Pancreas (tissue), 10 donors: Measurements from ENCODE around the gene KCNC2. TPM values are rescaled to one million over a fixed set of nuclear protein-coding genes. Genes with fewer than 3 reads are reported as not detected.
"Not testable (repeated sequence)": the region's sequence is repeated elsewhere in the genome, so short reads cannot be mapped to it uniquely, and the experiment has no call there.

Experiments
- ATAC-seq, 4 donors: fragments of 200-7000 bp; cut with Tn5 transposase; one replicate each; pipeline versions ENCODE4 v1.8.0 to v1.9.1; 2020; ENCODE audit warnings: mild to moderate bottlenecking in 4 of 4, moderate library complexity in 4 of 4
- DNase-seq, 6 donors: peaks; one replicate each; pipeline ENCODE4 v3.0.0-alpha.2; 2020
- FAIRE-seq: peaks from 2 replicates; lab custom pipeline; 2012; peaks lifted over from hg19 to GRCh38; lab: Jason Lieb, UNC
- H3K27ac ChIP-seq, 4 donors: fragments of 200-600 bp; sonication (generic); 1 replicate in 3 of 4; 2 replicates in 1 of 4; pipeline versions ENCODE4 v1.5.0 to v1.8.0; 2020
- H3K27me3 ChIP-seq, 4 donors: fragments of 200-600 bp; one replicate each; pipeline ENCODE4 v1.8.0; 2021
- H3K36me3 ChIP-seq, 3 donors: fragments of 200-600 bp; sonication (generic) in 1 of 3; one replicate each; pipeline versions ENCODE4 v1.5.0 to v1.8.0; 2020 to 2021
- H3K4me1 ChIP-seq, 3 donors: fragments of 200-600 bp; one replicate each; pipeline ENCODE4 v1.8.0; 2021
- H3K4me3 ChIP-seq, 4 donors: fragments of 200-600 bp; sonication (generic) in 2 of 4; one replicate each; pipeline versions ENCODE4 v1.5.0 to v1.8.0; 2020 to 2021
- H3K9me3 ChIP-seq, 4 donors: fragments of 200-600 bp; one replicate each; pipeline ENCODE4 v1.8.0; 2021
- WGBS, 2 donors: extraction: QIAGEN DNeasy Blood & Tissue Kit; methylation state at CpG; one replicate each; pipeline ENCODE4 v1.1.7; 2013; 5-methylcytosine and 5-hydroxymethylcytosine counted together
- intact Hi-C, 3 donors: fragments of 100-400 bp; cut with DNase I; formaldehyde crosslinking; loops; one replicate each; pipeline versions ENCODE4 v1.11.1 to v1.14.2; 2022
- polyA plus RNA-seq, 2 donors: library from polyadenylated mRNA; stranded (reverse); fragments of 200-250 nt; gene quantifications; one replicate each; pipeline ENCODE4 v1.2.3, GENCODE V29; 2013
- total RNA-seq, 6 donors: library from RNA; stranded (reverse); fragmentation: NEBNext Ultra II Directional in 4 of 6; extraction: Animal tissue kit (Norgen Biotek cat#: 25700) in 4 of 6; gene quantifications; one replicate each; pipeline versions ENCODE4 v1.2.1 to v1.2.4, GENCODE V29; 2021 to 2023
- TF ChIP-seq, protein P1 (sequence below), 4 donors: fragments of 200-600 bp; sonication (generic) in 3 of 4; IDR thresholded peaks; one replicate each; pipeline versions ENCODE4 v1.5.0 to v1.8.0; 2021; ENCODE audit warnings: antibody characterized with exemption in 4 of 4
- donor health status: healthy with polysubstance abuse.
- donor health status: DM: no; HTN: no; CAD: no; lungs with moderate emphysema.
- donor health status: DM: no; HTN: no; CAD: no.
- donor health status: control.
- donor health status: control.
- donor health status: Bipolar disorder and iron deficiency.
- donor health status: DM: yes; HTN: yes; CAD: no.
- donor health status: DM: no; HTN: no; CAD: no.
- donor health status: DM: no; HTN: no; CAD: no.
- donor health status: DM: yes; HTN: yes; CAD: no.

The KCNC2 gene
- total and polyA plus RNA-seq, 8 donors: 0.06 to 0.19 (median 0.09) TPM; not detected in 3

DNA sequence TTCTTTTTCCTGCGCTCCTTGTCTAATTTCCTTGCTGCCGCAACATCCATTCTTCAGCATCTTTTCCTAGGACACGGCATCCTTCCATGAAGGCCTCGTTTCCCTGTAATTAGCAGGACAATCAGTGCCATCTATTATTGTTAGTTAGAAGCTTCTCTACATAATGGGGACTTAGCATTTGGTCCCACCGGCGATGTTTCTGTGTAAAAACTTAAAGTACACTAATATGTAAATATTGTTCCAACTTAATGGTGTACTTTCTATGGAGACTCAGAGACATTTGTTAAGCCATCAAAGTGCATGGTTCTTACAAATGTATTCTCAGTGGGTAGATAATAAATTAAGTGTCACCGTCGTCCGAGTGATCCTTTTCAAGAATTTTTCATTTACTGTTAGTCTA is 17.4 kb downstream of the KCNC2 start:
- TF ChIP-seq, protein P1, sequence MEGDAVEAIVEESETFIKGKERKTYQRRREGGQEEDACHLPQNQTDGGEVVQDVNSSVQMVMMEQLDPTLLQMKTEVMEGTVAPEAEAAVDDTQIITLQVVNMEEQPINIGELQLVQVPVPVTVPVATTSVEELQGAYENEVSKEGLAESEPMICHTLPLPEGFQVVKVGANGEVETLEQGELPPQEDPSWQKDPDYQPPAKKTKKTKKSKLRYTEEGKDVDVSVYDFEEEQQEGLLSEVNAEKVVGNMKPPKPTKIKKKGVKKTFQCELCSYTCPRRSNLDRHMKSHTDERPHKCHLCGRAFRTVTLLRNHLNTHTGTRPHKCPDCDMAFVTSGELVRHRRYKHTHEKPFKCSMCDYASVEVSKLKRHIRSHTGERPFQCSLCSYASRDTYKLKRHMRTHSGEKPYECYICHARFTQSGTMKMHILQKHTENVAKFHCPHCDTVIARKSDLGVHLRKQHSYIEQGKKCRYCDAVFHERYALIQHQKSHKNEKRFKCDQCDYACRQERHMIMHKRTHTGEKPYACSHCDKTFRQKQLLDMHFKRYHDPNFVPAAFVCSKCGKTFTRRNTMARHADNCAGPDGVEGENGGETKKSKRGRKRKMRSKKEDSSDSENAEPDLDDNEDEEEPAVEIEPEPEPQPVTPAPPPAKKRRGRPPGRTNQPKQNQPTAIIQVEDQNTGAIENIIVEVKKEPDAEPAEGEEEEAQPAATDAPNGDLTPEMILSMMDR (IDR thresholded peaks at IDR 0.05): no peak
- FAIRE-seq (no peak), DNase-seq (no peak), ATAC-seq (no peak)
- no peaks in the 10 kb centered on the region for H3K9me3 ChIP-seq
- no peaks in the 10 kb centered on the region for H3K4me1 ChIP-seq
- 75 to 80% methylated on average over 9 of the region's 9 CpGs for WGBS, 2 donors
- H3K36me3 ChIP-seq: no peaks in the 10 kb centered on the region
- no peak overlapping the region for H3K4me3 ChIP-seq
- intact Hi-C loops: no loop called here
- H3K27me3 ChIP-seq: no peaks in the 10 kb centered on the region
- H3K27ac ChIP-seq: no peak overlapping the region

DNA sequence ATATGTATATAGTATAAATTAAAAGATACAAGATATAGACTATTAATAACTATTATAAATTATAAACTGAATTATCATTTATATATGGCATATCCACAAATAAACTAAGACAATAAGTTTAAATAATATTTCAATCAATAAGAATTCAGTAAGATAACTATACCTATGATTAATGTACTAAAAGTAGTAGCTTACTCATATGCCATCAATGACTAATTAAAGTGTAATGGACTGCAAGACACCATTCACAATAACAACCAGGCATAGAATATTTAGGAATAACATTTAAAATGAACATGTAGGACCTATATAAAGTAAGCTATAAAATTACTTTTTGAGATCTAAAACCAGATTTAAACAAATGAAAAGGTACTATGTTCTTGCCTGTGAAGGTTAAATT is 18.8 kb downstream of the KCNC2 start:
- FAIRE-seq (peak; percentile 56), DNase-seq (no peak), ATAC-seq (no peak)
- no peaks in the 10 kb centered on the region for H3K9me3 ChIP-seq
- H3K27ac ChIP-seq: no peak overlapping the region
- H3K36me3 ChIP-seq: no peaks in the 10 kb centered on the region
- H3K27me3 ChIP-seq: no peaks in the 10 kb centered on the region
- intact Hi-C loops: no loop called here
- TF ChIP-seq, protein P1 (IDR thresholded peaks at IDR 0.05): no peak
- H3K4me1 ChIP-seq: no peaks in the 10 kb centered on the region
- no peak overlapping the region for H3K4me3 ChIP-seq

GRCh38 chr12:75185881-75186280 is 23.8 kb downstream of the KCNC2 start:
- H3K4me1 ChIP-seq, DNase-seq, intact Hi-C loops, ATAC-seq, H3K27me3 ChIP-seq, H3K36me3 ChIP-seq, H3K27ac ChIP-seq, FAIRE-seq, H3K9me3 ChIP-seq, H3K4me3 ChIP-seq: not testable (repeated sequence)
- WGBS, 2 donors: 85 to 93% methylated on average over 3 of the region's 3 CpGs

DNA sequence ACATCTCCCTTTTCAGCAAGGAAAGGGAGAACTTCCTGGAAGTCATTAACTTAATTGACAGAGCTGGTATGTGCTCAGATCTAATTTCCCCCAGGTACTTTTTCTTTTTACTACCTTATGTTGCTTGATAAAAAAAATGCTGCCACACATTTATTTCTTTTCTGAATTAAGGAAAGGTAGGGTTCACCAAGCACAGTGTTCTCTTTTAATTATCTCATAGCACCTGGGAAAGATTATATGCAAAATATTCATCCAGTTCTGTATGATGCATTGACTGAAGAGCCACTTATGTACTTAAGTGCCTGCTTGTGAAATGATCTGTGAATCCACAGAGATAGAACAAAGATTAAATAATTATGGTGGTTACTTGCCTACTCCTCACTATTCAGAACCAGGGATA is 25.1 kb downstream of the KCNC2 start:
- TF ChIP-seq, protein P1 (IDR thresholded peaks at IDR 0.05): no peak
- no peak for ATAC-seq
- intact Hi-C loops: no loop called here
- Histone ChIP-seq H3K27ac (no peak overlapping the region), H3K4me3 (no peak overlapping the region), H3K27me3 (no peaks in the 10 kb centered on the region), H3K36me3 (no peaks in the 10 kb centered on the region), H3K9me3 (no peaks in the 10 kb centered on the region), H3K4me1 (no peaks in the 10 kb centered on the region)
- FAIRE-seq: no peak
- no peak for DNase-seq

DNA sequence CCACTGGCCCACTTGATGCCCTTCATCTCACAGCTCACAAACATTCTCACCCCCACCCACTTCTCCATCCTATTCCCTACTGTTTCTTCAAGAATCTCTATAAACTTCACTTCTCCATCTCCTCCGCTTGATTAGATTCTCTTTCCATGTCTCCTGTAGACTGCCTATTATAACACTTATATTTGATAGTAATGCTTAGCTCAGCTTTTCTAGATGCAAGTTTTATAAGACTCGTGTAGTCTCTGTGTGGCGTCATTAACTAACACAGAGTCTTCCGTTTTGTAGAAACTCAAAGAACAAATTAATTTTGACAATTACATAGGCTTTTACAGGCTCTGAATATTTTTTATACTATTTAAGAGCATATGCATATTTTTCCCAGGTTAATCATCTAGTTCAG is 25.7 kb downstream of the KCNC2 start:
- TF ChIP-seq, protein P1 (IDR thresholded peaks at IDR 0.05): no peak
- intact Hi-C loops: no loop called here
- Histone ChIP-seq H3K9me3 (no peaks in the 10 kb centered on the region), H3K27ac (no peak overlapping the region), H3K36me3 (no peaks in the 10 kb centered on the region), H3K27me3 (no peaks in the 10 kb centered on the region), H3K4me3 (no peak overlapping the region), H3K4me1 (no peaks in the 10 kb centered on the region)
- FAIRE-seq (no peak), ATAC-seq (no peak), DNase-seq (no peak)
- WGBS, 2 donors: 63 to 87% methylated on average over 4 of the region's 4 CpGs

DNA sequence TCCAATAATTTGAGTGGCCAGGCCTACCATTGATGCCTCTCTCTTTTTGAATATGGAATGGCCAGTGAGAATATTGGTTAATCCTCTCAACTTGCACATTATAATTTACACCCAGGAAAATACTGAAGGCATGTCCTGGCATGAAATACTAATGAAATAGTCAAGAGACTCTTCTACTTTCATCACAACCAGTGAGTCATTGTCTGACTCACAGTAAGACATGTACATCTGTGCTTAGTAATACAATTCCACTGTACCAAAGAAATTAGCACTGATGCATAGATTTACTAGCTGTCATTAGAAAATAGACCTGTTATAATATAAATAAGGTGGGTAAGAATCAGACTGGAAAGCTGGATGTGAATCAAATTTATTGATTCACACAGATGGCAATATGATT is 31.6 kb downstream of the KCNC2 start:
- FAIRE-seq: no peak
- intact Hi-C loops: no loop called here
- TF ChIP-seq, protein P1 (IDR thresholded peaks at IDR 0.05): no peak

More for the DNA sequence above, 31.6 kb downstream of the KCNC2 start:
- peak in 1 of 4 donors; percentile 18 for ATAC-seq
- Histone ChIP-seq H3K9me3 (no peaks in the 10 kb centered on the region), H3K27me3 (no peaks in the 10 kb centered on the region), H3K27ac (no peak overlapping the region), H3K4me3 (no peak overlapping the region), H3K4me1 (no peaks in the 10 kb centered on the region), H3K36me3 (no peaks in the 10 kb centered on the region)
- DNase-seq: no peak
